Neural progenitor cell (in vitro differentiated cells): ENCODE results near the gene ARHGAP15. TPM values are rescaled to one million over a fixed set of nuclear protein-coding genes. Genes with fewer than 3 reads are reported as not detected.
A peak's percentile ranks its signal among the peaks of the same experiment; 100 is the strongest.

Experiments
- DNase-seq: peaks from one replicate; pipeline ENCODE4 v3.0.0-alpha.2; 2016; ENCODE audit warnings: low spot score
- H2AFZ ChIP-seq: fragments of 200-600 bp; sonication (generic); replicated peaks from 2 replicates; pipeline ENCODE4 v1.6.1; 2016; ENCODE audit warnings: antibody characterized with exemption
- H3F3A ChIP-seq: fragments of 200-600 bp; sonication (generic); 2 replicates; pipeline ENCODE4 v1.6.1; 2016; ENCODE audit warnings: antibody characterized with exemption, low read depth
- H3K27ac ChIP-seq: fragments of 200-600 bp; sonication (generic); 2 replicates; pipeline ENCODE4 v1.5.1; 2016; ENCODE audit warnings: mild to moderate bottlenecking
- H3K27me3 ChIP-seq: fragments of 200-600 bp; sonication (generic); 2 replicates; pipeline ENCODE4 v1.6.1; 2016; ENCODE audit warnings: mild to moderate bottlenecking, moderate library complexity
- H3K36me3 ChIP-seq: fragments of 200-600 bp; sonication (generic); 2 replicates; pipeline ENCODE4 v1.5.1; 2016
- H3K4me1 ChIP-seq: fragments of 200-600 bp; sonication (generic); 2 replicates; pipeline ENCODE4 v1.6.1; 2016; ENCODE audit warnings: mixed run types
- H3K4me2 ChIP-seq: fragments of 200-600 bp; sonication (generic); 2 replicates; pipeline ENCODE4 v1.6.1; 2016
- H3K4me3 ChIP-seq: fragments of 200-600 bp; sonication (generic); 2 replicates; pipeline ENCODE4 v1.5.1; 2016
- H3K79me2 ChIP-seq: fragments of 200-600 bp; sonication (generic); 2 replicates; pipeline ENCODE4 v1.6.1; 2016; ENCODE audit warnings: low read depth
- H3K9ac ChIP-seq: fragments of 200-600 bp; sonication (generic); 2 replicates; pipeline ENCODE4 v1.6.1; 2016
- H3K9me3 ChIP-seq: fragments of 200-600 bp; sonication (generic); 2 replicates; pipeline ENCODE4 v1.5.1; 2016; ENCODE audit warnings: low read depth
- H4K20me1 ChIP-seq: fragments of 200-600 bp; sonication (generic); 2 replicates; pipeline ENCODE4 v1.6.1; 2016; ENCODE audit warnings: low read depth
- H3K27ac Mint-ChIP-seq: 3 replicates; pipeline ENCODE4 v1.8.0; 2021; ENCODE audit warnings: mixed read lengths
- H3K27me3 Mint-ChIP-seq: 2 replicates; pipeline ENCODE4 v1.8.0; 2022; ENCODE audit warnings: low read depth, mild to moderate bottlenecking, inconsistent platforms, moderate library complexity, mixed read lengths; ENCODE audit not compliant: insufficient read depth
- H3K36me3 Mint-ChIP-seq: 3 replicates; pipeline ENCODE4 v1.8.0; 2021; ENCODE audit warnings: mixed read lengths
- H3K4me1 Mint-ChIP-seq: 3 replicates; pipeline ENCODE4 v1.8.0; 2021; ENCODE audit warnings: mixed read lengths
- H3K4me3 Mint-ChIP-seq: 3 replicates; pipeline ENCODE4 v1.8.0; 2021; ENCODE audit warnings: mild to moderate bottlenecking, moderate library complexity, mixed read lengths
- H3K9me3 Mint-ChIP-seq: 3 replicates; pipeline ENCODE4 v1.8.0; 2020; ENCODE audit warnings: mixed read lengths
- CTCF ChIP-seq: fragments of 200-600 bp; sonication (generic); IDR thresholded peaks from 2 replicates; pipeline ENCODE4 v1.5.1; 2017; ENCODE audit warnings: antibody characterized with exemption, mild to moderate bottlenecking
- EZH2 ChIP-seq: fragments of 200-600 bp; sonication (generic); IDR thresholded peaks from 2 replicates; pipeline ENCODE4 v1.6.1; 2017; ENCODE audit warnings: antibody characterized with exemption, mild to moderate bottlenecking, moderate library complexity
- EZH2phosphoT487 ChIP-seq: fragments of 200-600 bp; sonication (generic); IDR thresholded peaks from 2 replicates; pipeline ENCODE4 v1.6.1; 2017; ENCODE audit warnings: antibody characterized with exemption
- total RNA-seq: library from RNA; depleted of rRNA; stranded (reverse); fragments of >200 nt; gene quantifications from 2 replicates; pipeline ENCODE4 v1.2.3, GENCODE V29; 2015; ENCODE audit warnings: low replicate concordance

Gene ARHGAP15
- total RNA-seq, 1 donor from 2014 or later: 5.9 TPM

GRCh38 chr2:143279672-143280071 is 150.5 kb downstream of the ARHGAP15 start:
- no peaks in the 10 kb centered on the region for H3K9me3 Mint-ChIP-seq
- Histone ChIP-seq H3K4me1 (no peaks in the 10 kb centered on the region), H4K20me1 (no peaks in the 10 kb centered on the region), H3K9ac (no peak overlapping the region), H3K4me3 (no peak overlapping the region), H3K36me3 (no peaks in the 10 kb centered on the region), H2AFZ (no peak overlapping the region), H3K27me3 (no peaks in the 10 kb centered on the region), H3K79me2 (no peaks in the 10 kb centered on the region), H3K9me3 (no peaks in the 10 kb centered on the region), H3K27ac (no peak overlapping the region), H3K4me2 (no peak overlapping the region), H3F3A (no peaks in the 10 kb centered on the region)
- H3K27me3 Mint-ChIP-seq: no peaks in the 10 kb centered on the region
- H3K4me1 Mint-ChIP-seq: no peaks in the 10 kb centered on the region
- no peaks in the 10 kb centered on the region for H3K36me3 Mint-ChIP-seq
- H3K27ac Mint-ChIP-seq: no peak overlapping the region
- H3K4me3 Mint-ChIP-seq: no peak overlapping the region
- DNase-seq: no peak
- TF ChIP-seq CTCF: no peak
- TF ChIP-seq EZH2phosphoT487: no peak
- TF ChIP-seq EZH2: no peak

DNA sequence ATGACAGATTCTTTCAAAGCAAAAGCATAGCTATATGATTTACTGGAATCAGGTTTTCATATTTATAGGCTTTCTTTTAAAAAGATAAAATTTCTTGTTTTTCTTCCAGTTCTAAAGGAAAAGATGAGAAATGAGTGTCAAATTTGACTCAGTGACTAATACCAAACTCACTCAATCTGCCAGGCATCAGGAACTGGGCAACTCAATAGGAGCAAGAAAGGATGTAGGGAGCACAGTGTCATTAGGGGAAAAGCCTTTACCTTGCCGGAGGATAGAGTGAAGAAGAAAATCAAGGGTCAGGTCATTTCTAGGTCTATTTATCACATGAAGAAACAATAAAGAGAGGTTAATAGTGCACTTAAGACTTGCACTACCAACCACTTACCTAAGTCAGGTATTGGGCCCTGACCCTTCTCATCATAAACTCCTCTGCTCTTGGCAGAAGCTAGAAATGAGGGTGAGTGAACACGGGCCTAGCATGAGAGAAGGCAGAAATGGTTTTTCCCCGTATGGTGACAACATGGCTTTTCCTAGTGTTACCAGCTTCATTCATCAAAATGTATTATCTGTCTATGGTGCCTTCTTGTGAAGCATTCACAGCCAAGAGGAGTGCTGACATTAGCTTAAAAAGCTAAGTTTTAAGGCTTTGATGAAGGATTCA is 151.0 kb downstream of the ARHGAP15 start:
- Histone ChIP-seq H3K27me3 (no peaks in the 10 kb centered on the region), H3K36me3 (no peaks in the 10 kb centered on the region), H3K27ac (no peak overlapping the region), H3K4me1 (no peaks in the 10 kb centered on the region), H4K20me1 (no peaks in the 10 kb centered on the region), H3K4me3 (no peak overlapping the region), H3K9ac (no peak overlapping the region), H3F3A (no peaks in the 10 kb centered on the region), H3K79me2 (no peaks in the 10 kb centered on the region), H3K9me3 (no peaks in the 10 kb centered on the region), H2AFZ (no peak overlapping the region), H3K4me2 (no peak overlapping the region)
- Mint-ChIP-seq H3K9me3 (no peaks in the 10 kb centered on the region), H3K4me1 (no peaks in the 10 kb centered on the region), H3K27ac (no peak overlapping the region), H3K27me3 (no peaks in the 10 kb centered on the region), H3K36me3 (no peaks in the 10 kb centered on the region), H3K4me3 (no peak overlapping the region)
- no peak for DNase-seq
- no peak for TF ChIP-seq CTCF
- TF ChIP-seq EZH2phosphoT487: no peak
- TF ChIP-seq EZH2: no peak

DNA sequence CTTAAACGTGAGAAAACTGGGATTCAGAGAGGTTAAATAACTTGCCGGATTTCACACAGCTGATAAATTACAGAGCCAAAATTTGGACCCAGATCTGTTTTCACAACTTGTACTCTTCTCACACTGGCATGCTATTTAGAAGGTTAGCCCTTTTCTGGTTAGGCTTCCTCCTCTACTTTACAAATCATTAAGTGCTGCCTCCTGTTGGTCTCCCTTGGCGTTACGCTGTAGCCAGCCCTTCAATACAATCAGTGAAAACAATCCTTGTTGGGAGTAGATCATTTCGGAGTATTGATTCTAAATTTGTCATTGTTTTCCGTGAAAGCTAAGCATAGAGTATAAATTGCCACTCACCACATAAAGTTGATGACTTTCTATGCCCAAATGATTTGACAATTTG is 153.5 kb downstream of the ARHGAP15 start:
- no peaks in the 10 kb centered on the region for H3K79me2 ChIP-seq
- H3K27me3 Mint-ChIP-seq: no peaks in the 10 kb centered on the region
- no peaks in the 10 kb centered on the region for H3K4me1 ChIP-seq
- H3K9me3 Mint-ChIP-seq: no peaks in the 10 kb centered on the region
- no peaks in the 10 kb centered on the region for H3K27me3 ChIP-seq
- H3K4me3 Mint-ChIP-seq: no peak overlapping the region
- no peaks in the 10 kb centered on the region for H4K20me1 ChIP-seq
- no peaks in the 10 kb centered on the region for H3K36me3 ChIP-seq
- H3K9ac ChIP-seq: no peak overlapping the region
- H3K36me3 Mint-ChIP-seq: no peaks in the 10 kb centered on the region
- H3K4me2 ChIP-seq: no peak overlapping the region
- TF ChIP-seq EZH2phosphoT487 (no peak), CTCF (peak; percentile 54)
- no peaks in the 10 kb centered on the region for H3K9me3 ChIP-seq
- H3K27ac ChIP-seq: no peak overlapping the region
- peak; percentile 15 for DNase-seq
- H3F3A ChIP-seq: no peaks in the 10 kb centered on the region
- H3K4me1 Mint-ChIP-seq: no peaks in the 10 kb centered on the region
- no peak overlapping the region for H3K4me3 ChIP-seq
- H3K27ac Mint-ChIP-seq: no peak overlapping the region
- no peak overlapping the region for H2AFZ ChIP-seq
